HG03575 (cell line): ENCODE measurements around the gene INTU.
"Not testable (repeated sequence)": the region's sequence is repeated elsewhere in the genome, so short reads cannot be mapped to it uniquely, and the experiment has no call there.

ENCODE experiments used
- ATAC-seq: cut with Tn5 transposase; IDR thresholded peaks from one replicate; pipeline ENCODE4 v1.9.1; 2021; ENCODE audit not compliant: unreplicated experiment, insufficient number of reproducible peaks, low FRiP score; ENCODE audit errors: extremely low read depth

INTU gene

DNA sequence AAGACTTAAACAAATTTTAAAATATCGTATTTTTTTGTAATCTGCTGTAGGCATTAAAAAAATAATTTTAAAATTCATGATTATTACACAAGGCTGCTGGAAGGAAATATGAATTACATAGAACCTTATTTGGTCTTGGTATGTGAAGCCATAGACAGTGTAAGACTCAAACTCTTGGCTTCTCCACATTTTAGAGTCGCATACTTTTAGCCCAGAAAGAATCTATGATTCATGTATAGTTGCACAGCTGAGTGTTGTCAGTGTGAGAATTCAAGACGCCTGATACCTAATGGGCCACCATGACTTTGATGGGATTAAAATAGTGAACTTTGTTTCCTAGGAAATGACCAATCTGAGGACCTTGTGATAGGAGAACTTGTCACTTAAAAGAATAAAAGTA is 1.4 kb downstream of the INTU start:
- no peak for ATAC-seq

DNA sequence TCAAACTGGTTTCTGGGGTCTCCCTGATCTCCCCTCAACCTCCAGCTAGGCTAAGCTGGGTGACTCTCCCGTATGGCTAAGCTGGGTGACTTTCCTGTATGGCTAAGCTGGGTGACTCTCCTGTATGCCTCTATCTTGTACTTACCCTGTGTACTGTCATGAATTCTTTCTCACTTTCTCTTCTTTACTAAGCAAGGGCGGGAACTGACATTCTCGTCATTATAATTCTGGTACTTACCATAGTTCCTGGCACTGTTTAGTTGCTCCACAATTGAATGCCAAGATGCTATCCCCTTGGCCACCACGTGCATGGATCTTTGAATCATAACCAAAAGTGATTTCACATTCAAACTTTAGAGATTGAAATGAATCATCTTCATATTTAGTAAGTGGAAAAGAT is 8.8 kb downstream of the INTU start:
- no peak for ATAC-seq

GRCh38 chr4:127642169-127642568 is 9.4 kb downstream of the INTU start:
- ATAC-seq, result no peak

DNA sequence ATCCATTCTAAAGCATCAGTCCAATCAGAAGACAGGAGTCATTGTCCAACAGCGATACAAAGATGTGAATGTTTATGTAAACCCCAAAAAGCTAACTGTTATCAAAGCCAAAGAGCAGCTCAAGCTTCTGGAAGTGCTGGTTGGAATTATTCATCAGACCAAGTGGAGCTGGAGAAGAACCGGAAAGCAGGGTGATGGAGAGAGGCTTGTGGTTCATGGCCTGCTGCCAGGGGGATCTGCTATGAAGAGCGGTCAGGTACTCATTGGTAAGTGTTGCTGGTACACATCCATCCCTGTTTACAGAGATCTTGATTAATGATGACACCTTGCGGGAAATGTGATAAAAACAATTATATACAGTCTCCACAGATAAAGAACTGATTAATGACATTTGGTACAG is 11.0 kb downstream of the INTU start:
- no peak for ATAC-seq

GRCh38 chr4:127648061-127648460 is 15.3 kb downstream of the INTU start:
- ATAC-seq, result no peak

- ATAC-seq, result not testable (repeated sequence)
These were observed 22.8 kb downstream of the INTU start for GRCh38 chr4:127655590-127655989.

GRCh38 chr4:127656047-127656680 is 23.4 kb downstream of the INTU start:
- ATAC-seq, result no peak

- no peak for ATAC-seq
These were observed 27.6 kb downstream of the INTU start for GRCh38 chr4:127660284-127660885.

GRCh38 chr4:127667116-127667515 is 34.4 kb downstream of the INTU start:
- no peak for ATAC-seq

DNA sequence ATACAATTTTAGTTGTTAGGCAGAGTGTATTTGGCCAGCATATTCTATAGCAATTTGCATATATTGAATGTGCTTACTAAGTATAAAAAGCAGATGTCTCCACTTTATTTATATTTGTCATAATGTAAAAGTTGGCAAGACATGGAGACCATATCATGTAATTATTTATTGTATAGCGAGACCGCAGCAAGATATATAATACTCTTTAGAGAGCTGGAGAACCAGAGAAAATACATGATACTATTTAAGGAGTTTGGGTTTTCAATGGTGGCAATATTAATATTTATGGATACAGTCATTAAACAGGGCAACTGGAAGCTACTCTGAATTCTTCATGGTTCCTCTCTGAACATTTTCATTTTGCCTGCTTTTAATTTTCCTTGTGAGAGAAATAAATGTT is 35.0 kb downstream of the INTU start:
- no peak for ATAC-seq

DNA sequence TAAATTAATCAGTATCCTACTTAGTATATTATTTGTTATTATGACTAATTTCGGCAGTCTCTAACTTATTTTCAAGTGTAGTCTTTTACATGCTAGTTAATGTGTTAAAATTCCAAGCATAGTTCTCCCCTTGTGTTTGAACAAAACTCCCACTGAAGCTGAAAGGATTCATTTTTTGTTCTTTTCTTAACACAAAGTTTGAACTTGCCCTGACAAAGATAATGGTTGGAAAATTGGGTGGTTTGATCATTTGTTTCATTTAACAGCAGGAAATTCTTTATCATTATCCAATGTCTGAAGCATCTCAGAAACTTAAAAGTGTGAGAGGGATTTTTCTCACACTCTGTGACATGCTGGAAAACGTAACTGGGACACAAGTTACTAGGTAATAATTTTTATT is 36.0 kb downstream of the INTU start:
- no peak for ATAC-seq

GRCh38 chr4:127669691-127670090 is 36.9 kb downstream of the INTU start:
- ATAC-seq, result no peak

GRCh38 chr4:127672111-127672510 is 39.4 kb downstream of the INTU start:
- no peak for ATAC-seq

DNA sequence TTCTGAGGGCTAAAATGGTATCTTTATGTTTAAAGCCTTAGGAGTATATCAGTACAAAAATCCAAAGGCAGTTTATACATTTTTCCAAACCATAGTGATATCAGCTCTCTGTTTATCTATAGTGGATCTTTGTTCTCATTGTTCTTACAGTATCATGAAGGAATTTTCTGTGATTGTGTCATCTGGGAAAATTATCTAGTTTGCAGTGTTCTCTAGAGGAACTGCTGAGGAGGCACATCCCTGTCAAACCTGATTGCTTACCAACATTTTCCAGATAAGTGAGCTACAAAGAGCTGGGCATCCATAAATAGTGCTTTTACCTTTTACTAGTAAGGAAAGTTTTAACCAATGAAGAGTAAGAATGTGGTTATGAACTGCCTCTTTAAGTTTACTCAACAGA is 52.5 kb downstream of the INTU start:
- no peak for ATAC-seq

GRCh38 chr4:127686658-127687057 is 53.9 kb downstream of the INTU start:
- ATAC-seq, result no peak

GRCh38 chr4:127687580-127687979 is 54.8 kb downstream of the INTU start:
- no peak for ATAC-seq

DNA sequence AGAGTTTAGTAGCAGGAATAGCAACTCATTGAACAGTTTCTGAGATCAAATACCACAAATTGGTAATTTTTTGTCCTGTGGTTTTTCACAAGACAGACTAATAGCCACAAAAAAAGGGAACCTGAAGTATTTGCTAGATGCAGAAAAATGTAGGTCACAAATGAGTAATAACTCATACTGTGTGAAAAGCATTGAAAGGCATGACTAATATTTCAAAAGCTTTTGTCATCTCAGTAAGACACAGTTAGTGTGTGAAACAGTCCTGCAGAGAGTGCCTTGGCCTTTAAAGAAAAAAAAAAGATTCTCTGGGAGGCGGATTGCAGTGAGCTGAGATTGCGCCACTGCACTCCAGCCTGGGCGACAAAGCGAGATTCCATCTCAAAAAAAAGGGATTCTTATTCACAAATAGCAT is 66.0 kb downstream of the INTU start:
- ATAC-seq, result peak; percentile 100

- ATAC-seq, result no peak
These were observed 76.2 kb downstream of the INTU start for GRCh38 chr4:127708985-127709384.

DNA sequence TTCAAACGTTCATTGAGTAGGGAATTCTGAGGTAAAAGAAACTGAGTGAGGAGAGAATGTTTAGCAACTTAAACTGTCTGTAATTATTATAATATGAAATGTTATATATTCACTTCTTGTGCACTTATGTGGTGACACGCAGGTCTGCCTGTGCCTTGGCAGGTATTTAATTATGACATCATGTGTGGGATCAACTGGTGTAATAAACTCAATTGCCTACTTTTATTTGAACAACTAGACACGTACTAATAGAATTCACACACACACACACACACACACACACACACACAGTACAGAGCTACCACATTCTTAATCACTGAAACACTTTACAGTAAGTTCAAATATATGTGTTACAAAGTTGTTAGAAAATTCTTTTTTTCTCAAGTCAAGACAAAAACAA is 76.7 kb downstream of the INTU start:
- no peak for ATAC-seq

GRCh38 chr4:127730142-127730913 is 97.6 kb downstream of the INTU start, which contains the start of gene SLC25A31:
SLC25A31 (plus strand) TSS chr4:127730400; CDS start chr4:127730546, 146 bp downstream.
- ATAC-seq, result no peak
